ENCODE results near the gene LMAN2.

LMAN2 gene

DNA sequence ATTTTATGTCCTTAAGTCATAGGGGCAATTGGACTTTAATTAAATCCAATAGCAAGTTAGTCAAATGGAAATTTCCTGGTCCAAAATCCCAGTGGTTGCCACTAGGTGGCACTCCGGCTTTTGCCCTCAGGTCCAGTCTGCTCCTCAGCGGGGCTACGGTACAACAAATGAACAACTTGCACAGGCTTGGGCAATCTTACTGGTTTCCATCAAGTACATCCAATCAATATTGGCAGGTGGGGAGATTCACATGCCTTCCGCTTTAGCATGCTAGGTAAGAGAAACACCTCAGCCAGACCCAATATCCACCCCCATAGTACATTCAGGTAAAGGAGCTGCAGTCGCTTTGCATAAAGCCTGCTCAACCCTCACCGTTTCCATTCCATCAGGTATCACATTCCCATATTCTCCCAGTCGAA is 33.5 kb downstream of the LMAN2 start:
- H3K36me3 ChIP-seq (ENCODE audit: insufficient read depth, low read length), result no peaks in the 10 kb centered on the region
- TF ChIP-seq EZH2 (IDR thresholded peaks at IDR 0.05), result no peak
- no peak for TF ChIP-seq POLR2AphosphoS5 (IDR thresholded peaks at IDR 0.05; ENCODE audit: borderline replicate concordance, low read depth, low read length)
- no peak for TF ChIP-seq FOXP2 (optimal IDR thresholded peaks at IDR 0.05; ENCODE audit: control extremely low read depth, extremely low read length, insufficient read depth)
- H3K9me3 ChIP-seq (ENCODE audit: low read depth, low read length), result no peaks in the 10 kb centered on the region
- no peak overlapping the region for H3K27ac ChIP-seq
- H3K4me3 ChIP-seq, result no peak overlapping the region
- no peak overlapping the region for H3K9ac ChIP-seq (ENCODE audit: insufficient read length)
- DNase-seq (ENCODE audit: low read depth, low spot score), result peak; percentile 34

DNA sequence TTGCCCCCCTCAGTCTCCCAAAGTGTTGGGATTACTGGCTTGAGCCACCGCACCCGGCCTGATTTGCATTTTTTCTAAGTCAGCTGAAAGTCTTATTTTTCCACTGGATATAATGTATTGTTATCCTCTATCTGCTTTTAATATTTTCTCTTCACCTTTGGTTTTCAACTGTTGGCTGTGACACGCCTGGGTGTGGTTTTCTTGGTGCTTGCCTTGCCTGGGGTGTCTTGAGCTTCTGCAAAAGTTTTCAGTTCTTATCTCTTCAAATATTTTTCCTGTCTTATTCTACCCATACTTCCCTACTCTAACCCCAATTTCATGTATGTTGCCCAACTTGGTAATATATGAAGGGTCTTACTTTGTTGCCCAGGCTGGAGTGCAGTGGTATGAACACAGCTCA is 35.5 kb downstream of the LMAN2 start:
- TF ChIP-seq POLR2AphosphoS5 (IDR thresholded peaks at IDR 0.05; ENCODE audit: borderline replicate concordance, low read depth, low read length) (no peak), EZH2 (IDR thresholded peaks at IDR 0.05) (no peak), FOXP2 (optimal IDR thresholded peaks at IDR 0.05; ENCODE audit: control extremely low read depth, extremely low read length, insufficient read depth) (no peak)
- Histone ChIP-seq H3K36me3 (ENCODE audit: insufficient read depth, low read length) (no peaks in the 10 kb centered on the region), H3K9ac (ENCODE audit: insufficient read length) (no peak overlapping the region), H3K9me3 (ENCODE audit: low read depth, low read length) (no peaks in the 10 kb centered on the region), H3K27ac (no peak overlapping the region), H3K4me3 (no peak overlapping the region)
- DNase-seq (ENCODE audit: low read depth, low spot score), result no peak

GRCh38 chr5:177315411-177315810 is 36.1 kb downstream of the LMAN2 start:
- DNase-seq (ENCODE audit: low read depth, low spot score), result no peak
- Histone ChIP-seq H3K36me3 (ENCODE audit: insufficient read depth, low read length) (no peaks in the 10 kb centered on the region), H3K9ac (ENCODE audit: insufficient read length) (no peak overlapping the region), H3K9me3 (ENCODE audit: low read depth, low read length) (no peaks in the 10 kb centered on the region), H3K27ac (no peak overlapping the region), H3K4me3 (no peak overlapping the region)
- TF ChIP-seq FOXP2 (optimal IDR thresholded peaks at IDR 0.05; ENCODE audit: control extremely low read depth, extremely low read length, insufficient read depth), result no peak
- no peak for TF ChIP-seq POLR2AphosphoS5 (IDR thresholded peaks at IDR 0.05; ENCODE audit: borderline replicate concordance, low read depth, low read length)
- no peak for TF ChIP-seq EZH2 (IDR thresholded peaks at IDR 0.05)

DNA sequence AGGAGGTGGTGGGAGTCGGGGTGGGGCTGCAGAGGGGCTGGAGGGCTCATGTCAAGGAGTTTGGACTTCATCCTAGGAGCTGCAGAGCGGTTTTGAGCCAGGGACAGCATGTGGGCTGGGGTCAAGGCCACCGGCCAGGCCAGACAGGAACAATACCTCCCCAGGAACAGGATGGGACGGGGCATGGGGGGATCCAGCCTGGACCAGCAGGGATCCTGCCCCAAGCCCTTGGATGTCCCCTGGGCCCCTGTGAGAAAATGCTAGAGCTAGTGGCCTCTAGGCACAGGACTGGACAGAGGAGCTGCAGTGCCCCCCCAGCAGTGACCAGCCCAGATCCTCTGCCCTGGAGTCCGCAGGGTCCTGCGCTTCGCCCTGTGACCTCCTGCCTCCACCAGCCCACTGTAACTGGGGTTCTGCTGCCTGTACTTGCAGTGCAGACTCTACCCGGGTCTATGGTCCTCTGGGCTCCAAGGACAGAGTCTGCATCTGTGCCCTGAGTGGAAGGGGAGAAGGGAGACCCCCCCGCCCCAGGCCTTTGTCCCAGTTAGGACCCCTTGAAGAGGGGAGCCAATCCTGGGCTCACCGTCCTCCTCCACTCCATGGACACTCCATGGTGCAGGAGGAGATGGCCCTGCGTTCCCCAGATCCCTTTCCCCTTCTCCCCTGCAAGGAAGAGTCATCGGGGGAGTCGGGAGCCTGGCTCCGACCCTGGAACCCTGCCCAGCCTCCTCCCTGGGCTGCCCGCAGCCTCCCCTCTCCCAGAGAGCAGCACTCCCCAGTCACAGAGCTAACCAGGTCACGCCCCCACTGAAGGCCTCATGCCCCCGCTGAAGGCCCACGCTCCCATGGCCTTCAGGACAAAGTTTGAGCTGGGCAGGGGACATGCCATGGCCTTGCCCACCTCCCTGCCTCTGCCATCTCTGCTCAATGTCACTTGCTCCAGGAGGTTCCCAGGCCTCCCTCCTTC is 36.8 kb downstream of the LMAN2 start:
- no peaks in the 10 kb centered on the region for H3K36me3 ChIP-seq (ENCODE audit: insufficient read depth, low read length)
- no peak overlapping the region for H3K9ac ChIP-seq (ENCODE audit: insufficient read length)
- DNase-seq (ENCODE audit: low read depth, low spot score), result no peak
- H3K4me3 ChIP-seq, result no peak overlapping the region
- no peak for TF ChIP-seq POLR2AphosphoS5 (IDR thresholded peaks at IDR 0.05; ENCODE audit: borderline replicate concordance, low read depth, low read length)
- H3K27ac ChIP-seq, result no peak overlapping the region
- no peaks in the 10 kb centered on the region for H3K9me3 ChIP-seq (ENCODE audit: low read depth, low read length)

GRCh38 chr5:177313561-177314259 is 37.8 kb downstream of the LMAN2 start:
- Histone ChIP-seq H3K4me3 (no peak overlapping the region), H3K9me3 (ENCODE audit: low read depth, low read length) (no peaks in the 10 kb centered on the region), H3K9ac (ENCODE audit: insufficient read length) (no peak overlapping the region), H3K27ac (no peak overlapping the region), H3K36me3 (ENCODE audit: insufficient read depth, low read length) (no peaks in the 10 kb centered on the region; the same call in 1 of the 2 replicates)
- TF ChIP-seq EZH2 (IDR thresholded peaks at IDR 0.05) (no peak), POLR2AphosphoS5 (IDR thresholded peaks at IDR 0.05; ENCODE audit: borderline replicate concordance, low read depth, low read length) (no peak), FOXP2 (optimal IDR thresholded peaks at IDR 0.05; ENCODE audit: control extremely low read depth, extremely low read length, insufficient read depth) (no peak)
- no peak for DNase-seq (ENCODE audit: low read depth, low spot score)

- Histone ChIP-seq H3K36me3 (ENCODE audit: insufficient read depth, low read length) (no peaks in the 10 kb centered on the region; the same call in 1 of the 2 replicates), H3K9me3 (ENCODE audit: low read depth, low read length) (no peaks in the 10 kb centered on the region), H3K27ac (peak overlapping the region; percentile 65; the same call in 1 of the 2 replicates), H3K9ac (ENCODE audit: insufficient read length) (peak overlapping the region; percentile 88), H3K4me3 (peak overlapping the region; percentile 94)
- no peak for TF ChIP-seq EZH2 (IDR thresholded peaks at IDR 0.05)
- no peak for TF ChIP-seq FOXP2 (optimal IDR thresholded peaks at IDR 0.05; ENCODE audit: control extremely low read depth, extremely low read length, insufficient read depth)
- no peak for TF ChIP-seq POLR2AphosphoS5 (IDR thresholded peaks at IDR 0.05; ENCODE audit: borderline replicate concordance, low read depth, low read length)
- DNase-seq (ENCODE audit: low read depth, low spot score), result no peak
Observed at GRCh38 chr5:177312649-177313181, 38.8 kb downstream of the LMAN2 start.

GRCh38 chr5:177311723-177312648 is 39.5 kb downstream of the LMAN2 start, which contains the start of gene MXD3:
Gene MXD3 (minus strand): TSS chr5:177311898. CDS start chr5:177311830, 68 bp downstream.
- peak; percentile 89 for DNase-seq (ENCODE audit: low read depth, low spot score)
- H3K36me3 ChIP-seq (ENCODE audit: insufficient read depth, low read length), result peaks cover 3% of the 10 kb centered on the region; the same call in 1 of the 2 replicates
- H3K4me3 ChIP-seq, result peak within 1 kb of the TSS; percentile 94
- no peaks in the 10 kb centered on the region for H3K9me3 ChIP-seq (ENCODE audit: low read depth, low read length)
- H3K9ac ChIP-seq (ENCODE audit: insufficient read length), result peak within 1 kb of the TSS; percentile 92
- no peak for TF ChIP-seq FOXP2 (optimal IDR thresholded peaks at IDR 0.05; ENCODE audit: control extremely low read depth, extremely low read length, insufficient read depth)
- TF ChIP-seq EZH2 (IDR thresholded peaks at IDR 0.05), result no peak
- peak; percentile 61 for TF ChIP-seq POLR2AphosphoS5 (IDR thresholded peaks at IDR 0.05; ENCODE audit: borderline replicate concordance, low read depth, low read length)
- H3K27ac ChIP-seq, result peak within 1 kb of the TSS; percentile 97
